Subcutaneous abdominal adipose tissue (tissue), 5 donors: Measurements from ENCODE around the gene SNAPC2.

Experiments used
- H3K27ac ChIP-seq: one replicate; pipeline ENCODE4 v1.7.0; 2013; ENCODE audit warnings: low read depth, mild to moderate bottlenecking, inconsistent platforms, low read length, moderate library complexity
- H3K27me3 ChIP-seq, 5 donors: one replicate each; pipeline ENCODE4 v1.7.0; 2013; ENCODE audit warnings: low read length in 5 of 5, inconsistent platforms in 1 of 5; ENCODE audit not compliant: control insufficient read depth in 5 of 5, insufficient read depth in 4 of 5
- H3K36me3 ChIP-seq, 5 donors: one replicate each; pipeline ENCODE4 v1.7.0; 2013; ENCODE audit warnings: low read length in 5 of 5; ENCODE audit not compliant: control insufficient read depth in 5 of 5, insufficient read depth in 5 of 5
- H3K4me1 ChIP-seq, 5 donors: one replicate each; pipeline ENCODE4 v1.7.0; 2013; ENCODE audit warnings: low read length in 5 of 5, mild to moderate bottlenecking in 3 of 5, moderate library complexity in 1 of 5; ENCODE audit not compliant: control insufficient read depth in 5 of 5, insufficient read depth in 5 of 5
- H3K4me3 ChIP-seq, 5 donors: one replicate each; pipeline ENCODE4 v1.7.0; 2013; ENCODE audit warnings: low read length in 5 of 5, low read depth in 1 of 5
- H3K9ac ChIP-seq, 5 donors: one replicate each; pipeline ENCODE4 v1.7.0; 2013; ENCODE audit warnings: low read length in 5 of 5, mild to moderate bottlenecking in 4 of 5, moderate library complexity in 3 of 5
- H3K9me3 ChIP-seq, 5 donors: one replicate each; pipeline ENCODE4 v1.7.0; 2013; ENCODE audit warnings: low read length in 5 of 5; ENCODE audit not compliant: control insufficient read depth in 5 of 5
- donor health status: healthy.
- donor health status: healthy.
- donor health status: healthy.
- donor health status: healthy.
- donor health status: healthy.

Gene SNAPC2

DNA sequence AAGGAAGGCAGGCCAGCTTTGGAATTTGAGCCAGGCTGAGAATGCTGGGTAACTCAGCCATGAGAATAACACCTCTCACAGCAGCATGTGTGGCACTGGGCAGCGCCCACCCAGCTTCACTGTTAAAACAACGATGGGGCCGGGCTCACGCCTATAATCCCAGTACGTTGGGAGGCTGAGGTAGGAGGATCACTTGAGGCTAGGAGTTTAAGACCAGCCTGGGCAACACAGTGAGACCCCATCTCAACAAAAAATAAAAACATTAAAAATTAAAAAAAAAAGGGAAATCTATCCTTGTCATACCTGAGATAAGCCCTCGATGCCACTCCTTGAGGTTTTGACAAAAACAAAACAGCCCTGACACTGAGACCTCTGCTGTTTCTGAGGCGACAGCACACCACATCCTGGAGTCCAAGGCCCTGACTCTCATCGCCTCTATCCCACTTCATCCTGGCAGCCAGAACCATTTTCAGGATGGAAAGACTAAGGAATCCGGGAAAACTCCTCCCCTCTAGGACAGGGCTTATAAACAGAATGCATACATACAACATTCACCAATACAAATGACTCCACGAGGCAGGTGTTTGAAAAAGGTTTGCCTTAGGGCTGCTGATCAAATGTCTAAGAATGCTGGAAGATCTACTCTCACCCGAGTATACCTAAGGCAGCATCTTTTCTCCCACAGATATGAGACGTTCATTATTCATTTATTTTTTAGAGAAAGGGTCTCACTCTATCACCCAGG is 46.0 kb downstream of the SNAPC2 start:
- Histone ChIP-seq H3K9ac (no peak overlapping the region), H3K27ac (no peak overlapping the region), H3K36me3 (peaks cover 4 to 88% (median 81%) of the 10 kb centered on the region in 5 donors), H3K4me3 (no peak overlapping the region), H3K9me3 (no peaks in the 10 kb centered on the region), H3K27me3 (no peaks in the 10 kb centered on the region), H3K4me1 (no peaks in the 10 kb centered on the region)

DNA sequence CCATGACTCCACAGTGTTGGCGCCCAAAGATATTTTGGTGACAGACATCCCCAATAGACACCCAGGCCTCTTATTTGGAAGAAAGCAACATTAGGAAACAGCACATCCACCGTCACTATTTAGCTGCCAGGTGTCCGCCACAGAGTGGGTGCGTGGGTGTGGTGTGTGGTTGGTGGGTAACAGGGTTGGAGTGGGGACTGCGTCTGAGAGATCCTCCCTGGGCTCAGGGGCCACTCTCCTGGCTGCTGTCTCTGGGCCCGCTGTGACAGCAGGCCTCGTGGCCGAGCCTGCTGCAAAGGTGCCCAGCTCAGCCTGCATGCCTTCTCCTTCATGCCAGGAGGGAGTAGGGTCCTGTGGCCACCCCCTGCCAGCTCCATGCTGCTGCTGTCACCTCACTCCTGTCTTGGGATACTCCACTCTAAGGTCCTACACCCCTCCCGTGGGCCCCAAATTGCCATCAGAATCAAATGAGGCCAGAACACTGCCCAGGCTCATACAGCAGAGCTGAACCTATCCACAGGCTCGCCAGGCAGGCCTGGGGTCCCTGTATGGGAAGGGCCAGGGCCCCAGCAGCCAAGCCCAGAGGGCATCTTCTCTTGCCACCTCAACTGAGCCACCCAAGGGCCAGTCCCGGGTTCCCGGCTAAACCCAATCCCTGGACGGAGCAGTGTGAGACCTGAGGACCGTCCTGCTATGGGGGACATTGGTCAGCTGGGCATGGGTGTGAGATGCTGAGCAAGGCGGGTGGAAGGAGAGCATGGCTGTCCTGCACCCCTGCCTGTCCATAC is 48.1 kb downstream of the SNAPC2 start:
- Histone ChIP-seq H3K9me3 (no peaks in the 10 kb centered on the region), H3K27ac (no peak overlapping the region)

DNA sequence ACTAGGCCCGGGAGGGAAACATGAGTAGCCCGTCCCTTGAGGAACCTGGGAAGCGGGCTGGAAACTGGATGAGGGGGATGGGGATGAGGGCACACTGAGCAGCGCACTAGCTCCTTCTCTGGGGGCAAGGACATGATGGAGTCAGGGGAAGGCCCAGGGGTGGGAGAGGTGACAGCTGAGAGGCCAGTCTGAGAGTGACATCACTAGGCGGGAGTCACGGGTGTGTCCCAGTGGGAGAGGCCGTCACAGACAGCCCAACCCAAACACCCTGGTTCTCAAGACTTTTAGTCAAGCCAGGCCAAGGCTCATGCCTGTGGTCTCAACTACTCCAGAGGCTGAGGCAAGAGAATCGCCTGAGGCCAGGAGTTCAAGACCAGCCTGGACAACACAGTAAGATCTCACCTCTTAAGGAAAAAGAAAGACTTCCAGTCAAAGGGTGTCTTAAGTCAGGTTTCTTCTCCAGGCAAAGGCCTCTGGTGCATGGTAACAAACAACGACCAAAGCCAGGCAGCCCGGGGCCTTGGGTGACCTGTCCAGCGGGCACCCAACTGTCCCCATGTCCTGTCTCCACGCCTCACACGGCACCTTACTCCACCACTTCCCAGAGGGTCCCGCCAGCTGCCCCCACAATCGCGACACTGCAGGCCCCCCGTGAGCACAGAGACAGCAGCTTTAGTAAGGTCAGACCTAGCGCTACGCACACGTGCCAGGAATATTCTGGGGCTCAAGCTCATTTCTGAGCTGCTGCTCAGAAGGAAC is 48.8 kb downstream of the SNAPC2 start:
- Histone ChIP-seq H3K27me3 (no peaks in the 10 kb centered on the region), H3K4me1 (no peaks in the 10 kb centered on the region), H3K9me3 (no peaks in the 10 kb centered on the region), H3K9ac (peak overlapping the region in 1 of 5 donors; percentile 19), H3K27ac (no peak overlapping the region), H3K36me3 (peaks cover 0 to 87% (median 71%) of the 10 kb centered on the region in 5 donors), H3K4me3 (no peak overlapping the region)

More for the DNA sequence above, 48.1 kb downstream of the SNAPC2 start:
- H3K9ac ChIP-seq, result peak overlapping the region in 1 of 5 donors; percentile 19
- H3K4me1 ChIP-seq, result no peaks in the 10 kb centered on the region
- H3K4me3 ChIP-seq, result no peak overlapping the region
- no peaks in the 10 kb centered on the region for H3K27me3 ChIP-seq
- H3K36me3 ChIP-seq, result peaks cover under 1 to 87% (median 75%) of the 10 kb centered on the region in 5 donors

DNA sequence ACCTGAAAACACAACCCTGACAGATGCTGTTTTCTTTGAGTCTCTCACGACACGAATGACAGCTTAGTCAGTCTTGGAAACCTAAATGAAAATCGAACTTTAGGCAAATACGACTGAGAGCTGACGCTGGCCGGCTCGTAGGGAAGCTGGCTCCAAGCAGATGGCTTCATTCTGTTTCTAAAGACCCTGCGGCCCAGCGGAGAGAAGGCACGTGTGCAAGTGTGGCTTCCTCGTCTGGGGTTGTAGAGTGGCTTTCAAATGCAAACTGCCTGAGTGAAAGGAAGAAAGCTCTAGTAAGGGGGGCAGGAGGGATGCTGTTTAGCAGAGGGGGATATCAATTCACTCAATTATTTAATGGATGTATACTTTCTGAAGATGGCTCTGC is 49.4 kb downstream of the SNAPC2 start:
- no peak overlapping the region for H3K27ac ChIP-seq

DNA sequence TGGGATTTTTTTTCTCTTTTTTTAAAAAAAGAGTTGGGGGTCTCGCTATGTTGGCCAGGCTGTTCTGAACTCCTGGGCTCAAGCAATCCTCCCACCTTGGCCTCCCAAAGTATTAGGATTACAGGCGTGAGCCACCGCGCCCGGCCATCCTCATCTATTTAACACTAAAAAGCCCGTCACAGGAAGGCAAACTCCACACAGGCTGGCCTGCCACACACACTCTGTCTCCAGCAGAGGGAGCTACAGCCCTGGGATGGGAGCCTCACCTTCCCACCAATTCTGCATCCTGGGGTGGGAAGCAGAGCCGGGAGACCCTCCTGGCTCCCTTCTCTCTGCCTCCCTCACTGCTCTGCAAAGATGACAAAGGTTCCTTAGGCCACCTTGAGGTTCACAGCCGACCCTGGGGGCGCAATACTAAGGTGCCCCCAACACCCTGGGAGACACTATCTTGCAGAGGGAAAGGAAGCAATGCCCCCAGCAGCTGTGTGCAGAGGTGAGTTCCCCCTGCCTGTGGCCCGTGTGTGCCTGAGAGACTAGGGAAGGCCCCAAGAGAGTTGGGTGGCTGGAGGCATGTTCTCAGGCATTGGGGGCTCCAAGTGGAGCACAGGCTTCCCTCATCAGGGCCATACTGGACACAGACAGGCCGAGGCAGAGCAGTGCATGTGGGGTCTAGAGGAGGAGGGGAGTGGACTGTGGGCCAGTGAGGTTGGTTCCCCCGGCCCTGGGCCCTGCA is 50.7 kb downstream of the SNAPC2 start:
- H3K9ac ChIP-seq, result no peak overlapping the region
- peaks cover 0 to 13% (median 8%) of the 10 kb centered on the region in 5 donors for H3K4me1 ChIP-seq
- H3K4me3 ChIP-seq, result no peak overlapping the region
- no peak overlapping the region for H3K27ac ChIP-seq
- no peaks in the 10 kb centered on the region for H3K9me3 ChIP-seq
- no peaks in the 10 kb centered on the region for H3K27me3 ChIP-seq
- peaks cover 0 to 80% (median 64%) of the 10 kb centered on the region in 5 donors for H3K36me3 ChIP-seq

More for the DNA sequence above, 49.4 kb downstream of the SNAPC2 start:
- peaks cover 0 to 1% (median 0%) of the 10 kb centered on the region in 5 donors for H3K4me1 ChIP-seq
- no peaks in the 10 kb centered on the region for H3K9me3 ChIP-seq
- no peak overlapping the region for H3K4me3 ChIP-seq
- no peak overlapping the region for H3K9ac ChIP-seq
- H3K27me3 ChIP-seq, result no peaks in the 10 kb centered on the region
- H3K36me3 ChIP-seq, result peaks cover 0 to 87% (median 70%) of the 10 kb centered on the region in 5 donors

DNA sequence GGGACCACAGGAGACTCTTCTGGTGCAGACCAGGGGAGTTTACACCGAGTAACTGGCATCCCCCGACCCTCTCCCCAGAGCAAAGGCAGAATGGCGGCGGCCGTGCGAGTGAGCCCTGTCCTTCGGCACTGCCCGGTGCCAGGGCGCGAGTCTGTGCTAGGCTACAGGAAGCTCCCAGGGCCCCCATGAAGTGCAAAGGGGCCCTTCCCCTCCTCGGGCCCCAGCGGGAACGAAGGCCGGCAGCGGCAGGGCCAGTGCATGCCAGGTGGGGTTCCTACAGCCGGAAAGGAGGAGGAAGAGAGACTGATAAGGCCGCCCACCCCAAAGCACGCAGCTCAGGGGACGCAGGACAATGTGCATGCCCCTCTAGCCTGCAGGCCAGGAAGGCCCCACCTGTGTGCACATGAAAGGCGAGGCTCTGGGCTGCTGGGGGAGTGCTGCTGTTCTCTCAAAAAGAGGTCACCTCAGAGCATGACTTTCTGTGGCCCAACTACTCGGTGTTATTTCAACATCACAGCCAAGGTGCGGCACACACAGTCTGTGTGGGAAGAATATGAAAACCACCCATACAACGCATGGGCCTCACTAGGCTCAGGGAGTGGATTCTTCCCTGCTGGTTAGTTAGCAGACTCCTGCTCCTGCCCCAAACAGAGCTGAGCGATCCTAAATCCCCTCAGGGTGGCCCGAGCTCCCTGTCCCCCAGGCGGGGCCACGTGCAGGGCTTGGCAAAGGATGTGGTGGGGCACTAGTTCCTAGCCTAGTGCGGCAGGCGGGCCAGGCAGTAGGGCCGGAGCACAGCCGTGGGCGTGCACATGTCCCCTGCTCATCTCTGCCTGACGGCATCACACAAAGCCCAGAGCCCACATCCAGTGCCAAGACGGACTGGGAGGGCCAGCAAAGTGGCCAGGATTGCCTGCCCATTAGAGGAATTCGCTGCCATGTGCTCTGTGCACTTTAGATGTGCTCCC is 51.7 kb downstream of the SNAPC2 start:
- Histone ChIP-seq H3K4me1 (peaks cover 0 to 13% (median 8%) of the 10 kb centered on the region in 5 donors), H3K4me3 (no peak overlapping the region), H3K9me3 (no peaks in the 10 kb centered on the region), H3K9ac (no peak overlapping the region), H3K27ac (no peak overlapping the region), H3K27me3 (no peaks in the 10 kb centered on the region), H3K36me3 (peaks cover 0 to 75% (median 58%) of the 10 kb centered on the region in 5 donors)
